CD4-positive, alpha-beta T cell treated with Interleukin-2 at 100 ng/mL for 4 hours (primary cell): ENCODE data around the gene ORAI2.
"Not testable (repeated sequence)": the region's sequence is repeated elsewhere in the genome, so short reads cannot be mapped to it uniquely, and the experiment has no call there.

Experiments used
- DNase-seq: peaks from one replicate; pipeline ENCODE4 v3.0.0-alpha.2; 2020; ENCODE audit warnings: low spot score

The ORAI2 gene

DNA sequence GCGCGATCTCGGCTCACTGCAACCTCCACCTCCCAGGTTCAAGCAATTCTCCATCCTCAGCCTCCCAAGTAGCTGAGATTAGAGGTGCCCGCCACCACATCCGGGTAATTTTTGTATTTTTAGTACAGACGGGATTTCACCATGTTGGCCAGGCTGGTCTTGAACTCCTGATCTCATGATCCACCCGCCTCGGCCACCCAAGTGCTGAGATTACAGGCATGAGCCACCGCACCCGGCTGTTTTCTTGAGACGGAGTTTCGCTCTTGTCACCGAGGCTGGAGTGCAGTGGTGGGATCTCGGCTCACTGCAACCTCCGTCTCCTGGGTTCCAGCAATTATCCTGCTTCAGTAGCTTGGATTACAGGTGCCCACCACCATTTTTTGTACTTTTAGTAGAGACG is 64.9 kb downstream of the ORAI2 start:
- DNase-seq: not testable (repeated sequence)

GRCh38 chr7:102503141-102503540 is 69.8 kb downstream of the ORAI2 start:
- DNase-seq: not testable (repeated sequence)

GRCh38 chr7:102505298-102506185 is 72.2 kb downstream of the ORAI2 start:
- DNase-seq: not testable (repeated sequence)
